Neural progenitor cell (in vitro differentiated cells): ENCODE data around the gene CMTM4.

ENCODE experiments used
- EZH2 ChIP-seq: fragments of 200-600 bp; sonication (generic); IDR thresholded peaks from 2 replicates; pipeline ENCODE4 v1.6.1; 2017; ENCODE audit warnings: antibody characterized with exemption, mild to moderate bottlenecking, moderate library complexity
- TF ChIP-seq, protein P1 (sequence below): fragments of 200-600 bp; sonication (generic); IDR thresholded peaks from 2 replicates; pipeline ENCODE4 v1.5.1; 2017; ENCODE audit warnings: antibody characterized with exemption, mild to moderate bottlenecking

DNA sequence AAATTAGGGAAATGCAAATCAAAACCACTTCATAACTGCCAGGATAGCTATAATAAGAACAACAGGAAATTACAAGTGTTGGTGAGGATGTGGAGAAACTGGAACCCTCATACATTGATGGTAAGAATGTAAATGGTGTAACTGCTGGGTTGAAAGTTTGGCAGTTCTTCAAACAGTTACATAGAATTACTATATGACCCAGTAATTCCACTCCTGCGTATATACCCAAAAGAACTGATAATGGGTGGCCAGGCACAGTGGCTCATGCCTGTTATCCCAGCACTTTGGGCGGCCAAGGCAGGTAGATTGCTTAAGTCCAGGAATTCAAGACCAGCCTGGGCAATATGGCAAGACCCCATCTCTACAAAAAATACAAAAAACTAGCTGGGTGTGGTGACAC is 4.5 kb upstream of the CMTM4 start:
- TF ChIP-seq EZH2: no peak
- TF ChIP-seq, protein P1, sequence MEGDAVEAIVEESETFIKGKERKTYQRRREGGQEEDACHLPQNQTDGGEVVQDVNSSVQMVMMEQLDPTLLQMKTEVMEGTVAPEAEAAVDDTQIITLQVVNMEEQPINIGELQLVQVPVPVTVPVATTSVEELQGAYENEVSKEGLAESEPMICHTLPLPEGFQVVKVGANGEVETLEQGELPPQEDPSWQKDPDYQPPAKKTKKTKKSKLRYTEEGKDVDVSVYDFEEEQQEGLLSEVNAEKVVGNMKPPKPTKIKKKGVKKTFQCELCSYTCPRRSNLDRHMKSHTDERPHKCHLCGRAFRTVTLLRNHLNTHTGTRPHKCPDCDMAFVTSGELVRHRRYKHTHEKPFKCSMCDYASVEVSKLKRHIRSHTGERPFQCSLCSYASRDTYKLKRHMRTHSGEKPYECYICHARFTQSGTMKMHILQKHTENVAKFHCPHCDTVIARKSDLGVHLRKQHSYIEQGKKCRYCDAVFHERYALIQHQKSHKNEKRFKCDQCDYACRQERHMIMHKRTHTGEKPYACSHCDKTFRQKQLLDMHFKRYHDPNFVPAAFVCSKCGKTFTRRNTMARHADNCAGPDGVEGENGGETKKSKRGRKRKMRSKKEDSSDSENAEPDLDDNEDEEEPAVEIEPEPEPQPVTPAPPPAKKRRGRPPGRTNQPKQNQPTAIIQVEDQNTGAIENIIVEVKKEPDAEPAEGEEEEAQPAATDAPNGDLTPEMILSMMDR: no peak
